Nephron (organoid): ENCODE results near the gene C1orf35.
A peak's percentile ranks its signal among the peaks of the same experiment; 100 is the strongest.

Experiments
- H3K27ac Mint-ChIP-seq, 3 experiments: 2 replicates each; pipeline ENCODE4 v1.8.0; 2020; ENCODE audit warnings: mixed read lengths in 3 of 3, mild to moderate bottlenecking in 2 of 3, moderate library complexity in 1 of 3
- H3K27me3 Mint-ChIP-seq: 2 replicates; pipeline ENCODE4 v1.8.0; 2021; ENCODE audit warnings: low read depth, mild to moderate bottlenecking, moderate library complexity, mixed read lengths
- H3K36me3 Mint-ChIP-seq: 2 replicates; pipeline ENCODE4 v1.8.0; 2020; ENCODE audit warnings: low read depth, mixed read lengths
- H3K4me1 Mint-ChIP-seq: 2 replicates; pipeline ENCODE4 v1.8.0; 2020; ENCODE audit warnings: mixed read lengths
- H3K4me3 Mint-ChIP-seq, 3 experiments: 2 replicates each; pipeline ENCODE4 v1.8.0; 2020; ENCODE audit warnings: mild to moderate bottlenecking in 3 of 3, mixed read lengths in 3 of 3, moderate library complexity in 2 of 3
- H3K9me3 Mint-ChIP-seq: 2 replicates; pipeline ENCODE4 v1.8.0; 2020; ENCODE audit warnings: mixed read lengths
- CTCF ChIP-seq, 3 experiments: fragments of 200-600 bp; sonication (generic); IDR thresholded peaks; one replicate each; pipeline ENCODE4 v1.5.0; 2021; ENCODE audit warnings: antibody characterized with exemption in 3 of 3; ENCODE audit not compliant: unreplicated experiment in 3 of 3

C1orf35 gene

GRCh38 chr1:228106800-228107054, 3.6 kb upstream of the C1orf35 start:
- peaks cover 24% of the 10 kb centered on the region for H3K4me1 Mint-ChIP-seq
- TF ChIP-seq CTCF (IDR thresholded peaks at IDR 0.05; ENCODE audit: unreplicated experiment in 3 of 3): no peak
- no peak overlapping the region for H3K27ac Mint-ChIP-seq
- peaks cover 9% of the 10 kb centered on the region for H3K36me3 Mint-ChIP-seq
- no peaks in the 10 kb centered on the region for H3K27me3 Mint-ChIP-seq
- H3K9me3 Mint-ChIP-seq: no peaks in the 10 kb centered on the region
- H3K4me3 Mint-ChIP-seq: peak overlapping the region; percentile 45 to 77 (median 76)

GRCh38 chr1:228105996-228106799, 3.1 kb upstream of the C1orf35 start:
- Mint-ChIP-seq H3K4me1 (peaks cover 24% of the 10 kb centered on the region), H3K4me3 (peak overlapping the region; percentile 45 to 77 (median 76)), H3K9me3 (no peaks in the 10 kb centered on the region), H3K27ac (no peak overlapping the region), H3K36me3 (peaks cover 13% of the 10 kb centered on the region), H3K27me3 (no peaks in the 10 kb centered on the region)
- TF ChIP-seq CTCF (IDR thresholded peaks at IDR 0.05; ENCODE audit: unreplicated experiment in 3 of 3): no peak

- peaks cover 24% of the 10 kb centered on the region for H3K4me1 Mint-ChIP-seq
- H3K27ac Mint-ChIP-seq: no peak overlapping the region
- H3K9me3 Mint-ChIP-seq: no peaks in the 10 kb centered on the region
- H3K27me3 Mint-ChIP-seq: no peaks in the 10 kb centered on the region
- H3K36me3 Mint-ChIP-seq: peaks cover 17% of the 10 kb centered on the region
- TF ChIP-seq CTCF (IDR thresholded peaks at IDR 0.05; ENCODE audit: unreplicated experiment in 3 of 3): no peak
- H3K4me3 Mint-ChIP-seq: peak overlapping the region; percentile 93 to 95 (median 93)
Measured at GRCh38 chr1:228105270-228105995, 2.3 kb upstream of the C1orf35 start.

GRCh38 chr1:228104526-228105269, 1.6 kb upstream of the C1orf35 start:
- H3K27ac Mint-ChIP-seq: peak overlapping the region; percentile 72 to 92 (median 85)
- no peaks in the 10 kb centered on the region for H3K27me3 Mint-ChIP-seq
- H3K9me3 Mint-ChIP-seq: no peaks in the 10 kb centered on the region
- H3K36me3 Mint-ChIP-seq: peaks cover 17% of the 10 kb centered on the region
- H3K4me3 Mint-ChIP-seq: peak overlapping the region; percentile 93 to 95 (median 93)
- H3K4me1 Mint-ChIP-seq: peaks cover 17% of the 10 kb centered on the region
- TF ChIP-seq CTCF (IDR thresholded peaks at IDR 0.05; ENCODE audit: unreplicated experiment in 3 of 3): no peak

GRCh38 chr1:228101994-228102790, 933 bp downstream of the C1orf35 start:
- peak overlapping the region; percentile 75 to 85 (median 82) for H3K4me3 Mint-ChIP-seq
- no peaks in the 10 kb centered on the region for H3K27me3 Mint-ChIP-seq
- H3K36me3 Mint-ChIP-seq: peaks cover 39% of the 10 kb centered on the region
- H3K9me3 Mint-ChIP-seq: no peaks in the 10 kb centered on the region
- H3K4me1 Mint-ChIP-seq: peaks cover 11% of the 10 kb centered on the region
- TF ChIP-seq CTCF (IDR thresholded peaks at IDR 0.05; ENCODE audit: unreplicated experiment in 3 of 3): no peak
- no peak overlapping the region for H3K27ac Mint-ChIP-seq
